ENCODE data around the gene NEGR1.

Gene NEGR1

GRCh38 chr1:71362691-71363090, 919.6 kb downstream of the NEGR1 start:
- no peak overlapping the region for H3K27ac ChIP-seq (ENCODE audit: low read depth, low read length)
- H3K4me3 ChIP-seq (ENCODE audit: low read depth in 1 of 5, low read length in 5 of 5), result no peak overlapping the region
- H3K27me3 ChIP-seq (ENCODE audit: control insufficient read depth in 5 of 5, insufficient read depth in 4 of 5, low read length in 5 of 5), result no peaks in the 10 kb centered on the region
- H3K9ac ChIP-seq (ENCODE audit: low read length in 5 of 5), result no peak overlapping the region
- H3K9me3 ChIP-seq (ENCODE audit: control insufficient read depth in 5 of 5, low read length in 5 of 5), result peaks cover 0 to 8% (median 0%) of the 10 kb centered on the region in 5 donors
- H3K36me3 ChIP-seq (ENCODE audit: control insufficient read depth in 5 of 5, insufficient read depth in 5 of 5, low read length in 5 of 5), result no peaks in the 10 kb centered on the region
- no peaks in the 10 kb centered on the region for H3K4me1 ChIP-seq (ENCODE audit: control insufficient read depth in 5 of 5, insufficient read depth in 5 of 5, low read length in 5 of 5)

GRCh38 chr1:71362076-71362475, 920.3 kb downstream of the NEGR1 start:
- Histone ChIP-seq H3K9me3 (ENCODE audit: control insufficient read depth in 5 of 5, low read length in 5 of 5) (peaks cover 0 to 10% (median 0%) of the 10 kb centered on the region in 5 donors), H3K36me3 (ENCODE audit: control insufficient read depth in 5 of 5, insufficient read depth in 5 of 5, low read length in 5 of 5) (no peaks in the 10 kb centered on the region), H3K27me3 (ENCODE audit: control insufficient read depth in 5 of 5, insufficient read depth in 4 of 5, low read length in 5 of 5) (no peaks in the 10 kb centered on the region), H3K27ac (ENCODE audit: low read depth, low read length) (no peak overlapping the region), H3K9ac (ENCODE audit: low read length in 5 of 5) (no peak overlapping the region), H3K4me1 (ENCODE audit: control insufficient read depth in 5 of 5, insufficient read depth in 5 of 5, low read length in 5 of 5) (no peaks in the 10 kb centered on the region), H3K4me3 (ENCODE audit: low read depth in 1 of 5, low read length in 5 of 5) (no peak overlapping the region)

GRCh38 chr1:71357708-71358107, 924.6 kb downstream of the NEGR1 start:
- Histone ChIP-seq H3K27ac (ENCODE audit: low read depth, low read length) (no peak overlapping the region), H3K9me3 (ENCODE audit: control insufficient read depth in 5 of 5, low read length in 5 of 5) (peaks cover 0 to 14% (median 0%) of the 10 kb centered on the region in 5 donors), H3K4me3 (ENCODE audit: low read depth in 1 of 5, low read length in 5 of 5) (no peak overlapping the region), H3K4me1 (ENCODE audit: control insufficient read depth in 5 of 5, insufficient read depth in 5 of 5, low read length in 5 of 5) (no peaks in the 10 kb centered on the region), H3K36me3 (ENCODE audit: control insufficient read depth in 5 of 5, insufficient read depth in 5 of 5, low read length in 5 of 5) (no peaks in the 10 kb centered on the region), H3K9ac (ENCODE audit: low read length in 5 of 5) (no peak overlapping the region), H3K27me3 (ENCODE audit: control insufficient read depth in 5 of 5, insufficient read depth in 4 of 5, low read length in 5 of 5) (no peaks in the 10 kb centered on the region)

GRCh38 chr1:71351438-71351837, 930.9 kb downstream of the NEGR1 start:
- Histone ChIP-seq H3K4me1 (ENCODE audit: control insufficient read depth in 5 of 5, insufficient read depth in 5 of 5, low read length in 5 of 5) (no peaks in the 10 kb centered on the region), H3K36me3 (ENCODE audit: control insufficient read depth in 5 of 5, insufficient read depth in 5 of 5, low read length in 5 of 5) (no peaks in the 10 kb centered on the region), H3K9me3 (ENCODE audit: control insufficient read depth in 5 of 5, low read length in 5 of 5) (peaks cover 0 to 4% (median 0%) of the 10 kb centered on the region in 5 donors), H3K27ac (ENCODE audit: low read depth, low read length) (no peak overlapping the region), H3K27me3 (ENCODE audit: control insufficient read depth in 5 of 5, insufficient read depth in 4 of 5, low read length in 5 of 5) (no peaks in the 10 kb centered on the region), H3K4me3 (ENCODE audit: low read depth in 1 of 5, low read length in 5 of 5) (no peak overlapping the region), H3K9ac (ENCODE audit: low read length in 5 of 5) (no peak overlapping the region)

DNA sequence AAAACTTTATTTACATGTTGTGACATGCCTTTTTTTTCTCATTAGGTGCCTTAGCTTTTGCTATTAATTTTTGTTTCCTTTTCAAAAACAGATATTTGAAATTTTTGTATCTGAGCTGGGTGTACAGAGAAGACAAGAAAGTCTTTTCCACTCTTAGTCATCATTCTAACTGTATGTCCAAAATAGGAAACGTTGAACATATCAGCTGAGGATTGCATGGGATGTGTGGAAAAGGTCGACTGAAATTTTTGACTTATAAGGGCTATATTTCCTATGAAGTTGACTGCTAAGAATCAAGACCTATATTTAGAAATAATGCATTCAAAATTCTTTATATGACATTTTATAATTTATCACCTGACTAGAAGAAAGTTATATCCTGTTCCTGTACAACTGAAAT, 931.5 kb downstream of the NEGR1 start:
- Histone ChIP-seq H3K9me3 (ENCODE audit: control insufficient read depth in 5 of 5, low read length in 5 of 5) (peaks cover 0 to 4% (median 0%) of the 10 kb centered on the region in 5 donors), H3K27ac (ENCODE audit: low read depth, low read length) (no peak overlapping the region), H3K9ac (ENCODE audit: low read length in 5 of 5) (no peak overlapping the region), H3K36me3 (ENCODE audit: control insufficient read depth in 5 of 5, insufficient read depth in 5 of 5, low read length in 5 of 5) (no peaks in the 10 kb centered on the region), H3K27me3 (ENCODE audit: control insufficient read depth in 5 of 5, insufficient read depth in 4 of 5, low read length in 5 of 5) (no peaks in the 10 kb centered on the region), H3K4me1 (ENCODE audit: control insufficient read depth in 5 of 5, insufficient read depth in 5 of 5, low read length in 5 of 5) (no peaks in the 10 kb centered on the region), H3K4me3 (ENCODE audit: low read depth in 1 of 5, low read length in 5 of 5) (no peak overlapping the region)

DNA sequence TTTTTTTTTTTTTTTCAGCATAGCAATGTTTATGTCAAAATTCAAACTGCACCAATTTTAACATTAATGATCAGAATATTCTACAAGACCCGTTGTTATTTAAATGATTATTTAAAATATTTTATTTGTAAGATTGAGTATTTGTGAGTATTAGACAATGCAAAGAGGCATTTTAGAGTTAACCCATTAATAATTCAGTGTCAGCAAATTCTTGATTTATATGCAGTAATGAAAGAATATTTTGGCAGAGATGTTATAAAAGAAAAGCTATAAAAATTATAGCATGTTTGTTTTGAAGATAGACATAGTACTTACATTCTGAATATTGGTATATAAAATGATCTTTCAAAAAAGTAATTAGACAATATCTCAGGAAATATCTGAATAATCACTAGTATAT, 932.0 kb downstream of the NEGR1 start:
- no peak overlapping the region for H3K27ac ChIP-seq (ENCODE audit: low read depth, low read length)
- H3K9ac ChIP-seq (ENCODE audit: low read length in 5 of 5), result no peak overlapping the region
- no peaks in the 10 kb centered on the region for H3K36me3 ChIP-seq (ENCODE audit: control insufficient read depth in 5 of 5, insufficient read depth in 5 of 5, low read length in 5 of 5)
- no peaks in the 10 kb centered on the region for H3K27me3 ChIP-seq (ENCODE audit: control insufficient read depth in 5 of 5, insufficient read depth in 4 of 5, low read length in 5 of 5)
- H3K4me1 ChIP-seq (ENCODE audit: control insufficient read depth in 5 of 5, insufficient read depth in 5 of 5, low read length in 5 of 5), result no peaks in the 10 kb centered on the region
- H3K4me3 ChIP-seq (ENCODE audit: low read depth in 1 of 5, low read length in 5 of 5), result no peak overlapping the region
- peaks cover 0 to 4% (median 0%) of the 10 kb centered on the region in 5 donors for H3K9me3 ChIP-seq (ENCODE audit: control insufficient read depth in 5 of 5, low read length in 5 of 5)
